SW480 (cell line): ENCODE results near the gene TMEFF2.

Experiments used
- DNase-seq: peaks from one replicate; pipeline ENCODE4 v3.0.0-alpha.2; 2016; ENCODE audit warnings: low spot score

The TMEFF2 gene

GRCh38 chr2:191965733-191966132, 229.0 kb downstream of the TMEFF2 start:
- no peak for DNase-seq

DNA sequence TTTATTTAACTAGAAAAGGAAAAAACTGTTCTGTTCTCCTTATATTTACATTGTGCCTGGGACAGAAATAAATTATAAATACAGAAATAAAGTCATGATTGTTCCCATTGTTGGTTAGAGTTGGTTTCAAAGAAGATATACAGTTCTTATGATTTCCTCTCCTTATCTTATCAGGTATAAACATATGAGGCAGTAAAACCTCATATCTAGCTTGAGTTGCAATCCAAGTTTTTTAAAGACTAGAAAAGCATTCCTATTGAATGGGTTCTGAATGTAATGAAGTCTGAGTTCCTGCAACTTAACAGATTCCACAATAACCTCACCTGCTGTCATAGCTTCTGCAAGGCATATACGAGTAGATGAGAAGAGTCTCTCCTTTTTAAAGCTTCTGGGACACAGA, 233.2 kb downstream of the TMEFF2 start:
- no peak for DNase-seq

DNA sequence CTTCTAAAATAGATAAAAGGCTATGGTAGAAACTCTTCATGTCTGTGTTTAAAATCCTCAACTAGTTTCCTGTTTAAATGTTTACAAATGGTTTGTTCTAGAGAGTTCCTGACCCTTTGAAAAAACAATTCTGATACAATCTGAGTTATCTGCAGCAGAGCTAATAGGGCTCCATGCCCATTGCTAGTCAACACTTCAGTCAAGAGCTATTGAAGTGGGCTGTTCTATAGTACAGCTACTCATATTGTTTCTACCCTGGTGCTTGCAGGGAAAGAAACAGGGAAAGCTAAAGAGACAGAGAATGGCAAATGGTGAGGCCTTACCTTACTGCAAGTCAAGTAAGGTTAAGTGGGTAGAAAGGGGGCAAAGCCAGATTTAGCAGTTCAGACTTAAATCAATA, 235.5 kb downstream of the TMEFF2 start:
- no peak for DNase-seq

- DNase-seq: no peak
Measured at GRCh38 chr2:191957996-191958860, 236.5 kb downstream of the TMEFF2 start.

GRCh38 chr2:191954451-191954850, 240.3 kb downstream of the TMEFF2 start:
- no peak for DNase-seq

GRCh38 chr2:191952515-191953270, 242.0 kb downstream of the TMEFF2 start:
- no peak for DNase-seq

DNA sequence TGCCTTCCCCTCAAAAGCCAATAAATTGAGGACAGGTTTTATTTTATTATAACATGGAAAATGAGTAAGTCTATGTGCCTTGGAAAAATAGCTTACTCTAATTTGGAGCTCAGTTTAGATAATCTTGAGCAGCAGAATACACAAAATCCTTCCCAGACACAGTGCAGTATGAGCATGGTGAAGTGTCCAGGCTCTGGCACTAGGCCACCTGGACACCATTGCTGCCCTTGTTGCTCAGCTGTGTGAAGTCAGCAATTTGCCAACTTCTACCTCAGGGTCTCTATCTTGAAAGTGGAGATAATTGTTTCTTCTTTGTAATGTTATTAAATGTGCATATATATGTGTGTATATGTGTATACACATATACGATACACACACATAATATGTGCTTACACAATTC, 242.9 kb downstream of the TMEFF2 start:
- DNase-seq: no peak

GRCh38 chr2:191951376-191951775, 243.4 kb downstream of the TMEFF2 start:
- DNase-seq: no peak

- no peak for DNase-seq
Measured at GRCh38 chr2:191950132-191950874, 244.4 kb downstream of the TMEFF2 start.

- DNase-seq: no peak
Measured at GRCh38 chr2:191947235-191947634, 247.5 kb downstream of the TMEFF2 start.

- no peak for DNase-seq
Measured at GRCh38 chr2:191946471-191947182, 248.1 kb downstream of the TMEFF2 start.

DNA sequence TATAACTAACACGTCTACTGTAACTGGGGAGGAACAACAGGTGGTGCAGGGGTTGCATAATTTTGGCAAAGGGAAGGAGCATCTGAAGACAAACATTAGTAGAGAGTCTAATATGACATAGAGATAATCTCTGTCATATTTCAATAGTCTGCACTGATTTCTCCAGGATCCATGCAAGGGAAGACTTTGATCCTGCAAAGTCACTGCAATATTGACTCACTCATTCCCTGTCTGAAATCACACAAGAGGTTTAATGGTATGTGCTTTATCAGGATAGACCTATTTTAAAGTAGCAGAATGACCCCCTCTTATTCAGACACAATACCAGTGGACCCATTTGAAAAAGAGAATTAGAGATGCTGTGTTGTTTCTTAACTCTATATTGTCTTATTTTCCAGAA, 249.1 kb downstream of the TMEFF2 start:
- no peak for DNase-seq

DNA sequence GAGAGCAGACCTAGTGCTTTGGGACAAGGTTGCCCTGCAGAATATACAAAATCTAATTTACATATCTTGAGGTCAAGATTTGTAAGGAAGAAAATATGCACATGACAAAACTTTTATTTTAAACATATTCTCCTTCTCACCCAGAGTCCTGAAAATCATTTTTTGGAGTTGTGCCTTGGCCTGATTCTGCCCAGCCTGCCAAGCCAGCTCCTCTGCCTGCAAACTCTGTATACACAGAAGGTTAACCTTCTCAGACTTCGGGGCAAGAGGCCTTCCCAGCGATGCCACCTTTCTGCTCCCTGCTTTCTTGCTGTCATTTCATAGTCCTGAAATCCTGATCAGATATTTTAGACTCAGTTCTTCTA, 252.0 kb downstream of the TMEFF2 start:
- DNase-seq: no peak

DNA sequence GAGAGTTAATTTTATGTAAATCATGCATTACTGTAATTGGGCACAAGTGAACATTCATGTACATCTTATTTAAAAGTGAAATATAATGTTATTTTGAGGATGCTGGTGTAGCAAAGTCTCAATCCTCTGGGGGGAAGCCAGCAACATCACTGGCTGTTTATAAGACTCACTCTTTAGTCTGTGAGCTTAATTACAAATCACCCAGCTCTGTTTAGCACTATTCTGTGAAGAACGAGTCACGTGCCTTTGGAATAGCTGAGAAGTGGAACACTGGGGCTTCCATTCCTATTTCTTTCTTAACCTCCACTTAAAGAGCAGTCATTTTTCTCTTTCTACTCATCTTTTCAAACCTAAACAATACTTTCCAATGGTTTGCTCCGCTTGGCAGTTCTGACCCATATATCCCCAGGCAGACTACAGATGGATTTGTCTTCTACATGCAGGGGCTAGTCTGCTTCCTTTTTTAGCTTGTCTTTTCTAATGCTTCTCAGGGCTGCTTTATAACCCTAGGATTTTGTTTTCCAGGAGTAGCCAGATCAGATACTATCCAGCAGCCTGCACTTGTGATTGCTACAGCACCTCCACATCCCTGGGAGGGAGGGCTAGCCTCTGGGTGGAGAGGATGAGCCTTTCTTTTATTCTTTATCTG, 252.5 kb downstream of the TMEFF2 start:
- DNase-seq: no peak

DNA sequence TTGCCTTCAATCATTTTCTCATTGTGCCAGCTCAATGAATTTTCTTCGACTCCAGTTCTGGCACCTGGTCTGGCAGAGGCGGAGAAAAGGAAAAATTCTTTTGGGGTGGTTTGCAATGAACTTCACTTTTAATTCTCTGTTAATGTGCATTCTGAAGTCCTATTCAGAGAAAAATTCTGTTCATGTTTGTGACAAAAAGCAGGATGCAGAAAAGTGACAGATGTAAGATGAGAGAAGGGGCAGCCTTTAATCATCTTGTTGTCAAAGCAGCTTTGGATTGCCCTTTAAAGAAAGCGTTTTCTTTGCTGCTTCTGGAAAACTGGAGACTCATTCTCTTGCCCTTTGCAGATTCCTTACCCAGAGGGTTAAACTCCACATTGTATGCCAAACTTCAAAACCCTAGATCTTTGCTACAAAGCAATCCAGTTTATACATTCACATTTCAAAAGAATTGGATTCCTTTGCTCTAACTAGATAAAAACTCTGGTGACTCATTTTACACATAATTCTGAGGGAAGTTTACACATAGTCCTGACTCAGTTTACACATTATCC, 253.3 kb downstream of the TMEFF2 start:
- DNase-seq: no peak

GRCh38 chr2:191938779-191939178, 256.0 kb downstream of the TMEFF2 start:
- no peak for DNase-seq

- DNase-seq: no peak
Measured at GRCh38 chr2:191936882-191937405, 257.8 kb downstream of the TMEFF2 start.

DNA sequence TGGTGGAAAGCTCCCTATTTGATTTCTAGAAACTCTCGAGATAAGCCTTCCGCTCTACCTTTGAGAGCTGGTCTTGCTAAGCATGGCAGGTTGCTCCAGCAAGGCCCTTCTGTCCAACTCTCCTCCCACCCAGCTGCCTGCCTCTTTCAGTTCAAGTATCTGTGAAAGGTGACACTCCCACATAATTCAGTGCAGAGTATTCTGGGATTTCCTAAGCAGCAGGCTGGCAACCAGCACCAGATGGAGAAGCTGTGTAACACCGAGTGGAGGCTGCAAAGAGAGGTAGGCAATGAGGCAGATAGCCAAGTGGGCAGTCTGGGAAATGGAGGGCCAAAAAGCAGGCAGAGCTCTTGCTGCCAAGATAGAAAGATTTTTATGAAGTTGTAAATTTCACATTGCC, 259.5 kb downstream of the TMEFF2 start:
- DNase-seq: no peak

DNA sequence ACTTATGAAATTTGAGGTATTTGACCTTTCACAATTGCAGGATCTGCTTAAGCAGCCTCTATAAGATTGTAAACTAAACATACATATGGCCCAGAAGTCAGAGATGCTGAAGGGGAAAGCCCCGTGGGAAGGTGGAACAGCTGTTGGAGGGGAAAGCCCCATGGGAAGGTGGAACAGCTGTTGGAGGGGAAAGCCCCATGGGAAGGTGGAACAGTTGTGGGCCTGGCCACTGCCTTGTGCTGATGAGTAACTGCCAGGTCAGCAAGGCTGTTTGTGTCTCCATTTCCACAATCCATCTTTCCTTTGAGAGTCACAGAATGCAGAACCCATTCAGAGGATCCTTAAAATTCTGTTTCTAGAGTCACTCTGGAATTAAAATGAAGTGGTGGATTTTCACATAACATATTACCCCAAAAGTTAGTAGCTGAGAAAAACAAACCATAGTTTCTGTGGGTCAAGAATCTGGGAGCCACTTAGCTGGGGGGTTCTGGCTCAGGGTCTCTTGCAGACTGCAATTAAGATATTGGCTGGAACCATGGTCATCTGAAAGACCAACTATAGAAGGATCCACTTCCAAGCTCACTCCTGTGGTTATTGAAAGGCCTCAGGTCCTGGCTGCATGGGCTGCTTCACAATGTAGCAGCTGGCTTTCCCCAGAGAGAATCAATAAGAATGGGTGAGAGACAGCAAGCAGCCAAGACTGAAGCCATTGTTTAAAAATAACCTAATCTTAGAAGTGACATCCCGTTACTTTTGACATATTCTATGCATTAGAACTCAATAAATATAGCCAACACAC, 261.2 kb downstream of the TMEFF2 start:
- DNase-seq: no peak

- no peak for DNase-seq
Measured at GRCh38 chr2:191932286-191932685, 262.4 kb downstream of the TMEFF2 start.
